ENCODE results near the gene DAAM2.

Gene DAAM2

GRCh38 chr6:39865011-39865888 lies 73.1 kb downstream of the DAAM2 start:
- peak; percentile 87 for DNase-seq
- no peak overlapping the region for H2BK15ac ChIP-seq (replicated peaks; ENCODE audit: low read depth)
- no peak overlapping the region for H4K8ac ChIP-seq (ENCODE audit: low read depth, low read length)
- H3K56ac ChIP-seq (ENCODE audit: low read length) = no peak overlapping the region
- H3K36me3 ChIP-seq (ENCODE audit: control insufficient read depth, insufficient read depth, low read length) = no peaks in the 10 kb centered on the region
- no peak overlapping the region for H2AK5ac ChIP-seq (ENCODE audit: low read length)
- H4K5ac ChIP-seq (ENCODE audit: low read length) = no peak overlapping the region
- H3K23ac ChIP-seq (ENCODE audit: low read length) = no peak overlapping the region
- H3K79me1 ChIP-seq (ENCODE audit: low read length) = no peaks in the 10 kb centered on the region
- no peak overlapping the region for H3K4me3 ChIP-seq (ENCODE audit: low read length)
- no peak overlapping the region for H3K4me2 ChIP-seq (ENCODE audit: low read length)
- H3K27ac ChIP-seq (ENCODE audit: low read depth, low read length) = no peak overlapping the region
- no CpG with 5 or more reads among the region's 15 CpGs for WGBS (ENCODE audit: extremely low coverage, insufficient coverage, low lambda C conversion rate)
- no peak overlapping the region for H3K9ac ChIP-seq (ENCODE audit: low read length)
- no peaks in the 10 kb centered on the region for H3K79me2 ChIP-seq (ENCODE audit: control insufficient read depth, insufficient read depth, low read length)
- H3K18ac ChIP-seq (ENCODE audit: low read length) = no peak overlapping the region
- H3K4me1 ChIP-seq (ENCODE audit: control insufficient read depth, low read depth, low read length) = no peaks in the 10 kb centered on the region
- H2BK120ac ChIP-seq (ENCODE audit: low read depth, low read length) = no peak overlapping the region
- no peak overlapping the region for H3K4ac ChIP-seq (ENCODE audit: low read depth, low read length)
- H3K27me3 ChIP-seq (ENCODE audit: insufficient read depth, low read length, poor library complexity) = no peaks in the 10 kb centered on the region
- H2BK5ac ChIP-seq (ENCODE audit: low read length) = no peak overlapping the region

- no peak overlapping the region for H4K8ac ChIP-seq (ENCODE audit: low read depth, low read length)
- H3K4me3 ChIP-seq (ENCODE audit: low read length) = no peak overlapping the region
- H3K27ac ChIP-seq (ENCODE audit: low read depth, low read length) = no peak overlapping the region
- no peaks in the 10 kb centered on the region for H3K36me3 ChIP-seq (ENCODE audit: control insufficient read depth, insufficient read depth, low read length)
- no CpG with 5 or more reads among the region's 6 CpGs for WGBS (ENCODE audit: extremely low coverage, insufficient coverage, low lambda C conversion rate)
- no peak overlapping the region for H2BK15ac ChIP-seq (replicated peaks; ENCODE audit: low read depth)
- H2BK5ac ChIP-seq (ENCODE audit: low read length) = no peak overlapping the region
- H3K4me2 ChIP-seq (ENCODE audit: low read length) = no peak overlapping the region
- H2BK120ac ChIP-seq (ENCODE audit: low read depth, low read length) = no peak overlapping the region
- H3K79me1 ChIP-seq (ENCODE audit: low read length) = no peaks in the 10 kb centered on the region
- DNase-seq = peak; percentile 57
- no peaks in the 10 kb centered on the region for H3K4me1 ChIP-seq (ENCODE audit: control insufficient read depth, low read depth, low read length)
- no peak overlapping the region for H3K4ac ChIP-seq (ENCODE audit: low read depth, low read length)
- H3K79me2 ChIP-seq (ENCODE audit: control insufficient read depth, insufficient read depth, low read length) = no peaks in the 10 kb centered on the region
- H4K5ac ChIP-seq (ENCODE audit: low read length) = no peak overlapping the region
- no peak overlapping the region for H3K23ac ChIP-seq (ENCODE audit: low read length)
- H2AK5ac ChIP-seq (ENCODE audit: low read length) = no peak overlapping the region
- H3K27me3 ChIP-seq (ENCODE audit: insufficient read depth, low read length, poor library complexity) = no peaks in the 10 kb centered on the region
- H3K18ac ChIP-seq (ENCODE audit: low read length) = no peak overlapping the region
- no peak overlapping the region for H3K9ac ChIP-seq (ENCODE audit: low read length)
- no peak overlapping the region for H3K56ac ChIP-seq (ENCODE audit: low read length)
These were observed 75.4 kb downstream of the DAAM2 start for GRCh38 chr6:39867592-39867991.

GRCh38 chr6:39870950-39871349 lies 78.8 kb downstream of the DAAM2 start:
- H4K8ac ChIP-seq (ENCODE audit: low read depth, low read length) = no peak overlapping the region
- H3K18ac ChIP-seq (ENCODE audit: low read length) = no peak overlapping the region
- DNase-seq = no peak
- no peak overlapping the region for H3K56ac ChIP-seq (ENCODE audit: low read length)
- H3K36me3 ChIP-seq (ENCODE audit: control insufficient read depth, insufficient read depth, low read length) = no peaks in the 10 kb centered on the region
- no peak overlapping the region for H2BK15ac ChIP-seq (replicated peaks; ENCODE audit: low read depth)
- no peaks in the 10 kb centered on the region for H3K79me1 ChIP-seq (ENCODE audit: low read length)
- no peak overlapping the region for H4K5ac ChIP-seq (ENCODE audit: low read length)
- H3K4ac ChIP-seq (ENCODE audit: low read depth, low read length) = no peak overlapping the region
- H3K27me3 ChIP-seq (ENCODE audit: insufficient read depth, low read length, poor library complexity) = no peaks in the 10 kb centered on the region
- no peaks in the 10 kb centered on the region for H3K79me2 ChIP-seq (ENCODE audit: control insufficient read depth, insufficient read depth, low read length)
- no peaks in the 10 kb centered on the region for H3K4me1 ChIP-seq (ENCODE audit: control insufficient read depth, low read depth, low read length)
- no peak overlapping the region for H3K4me2 ChIP-seq (ENCODE audit: low read length)
- no peak overlapping the region for H3K27ac ChIP-seq (ENCODE audit: low read depth, low read length)
- WGBS (ENCODE audit: extremely low coverage, insufficient coverage, low lambda C conversion rate) = no CpG with 5 or more reads among the region's 3 CpGs
- H3K23ac ChIP-seq (ENCODE audit: low read length) = no peak overlapping the region
- H3K4me3 ChIP-seq (ENCODE audit: low read length) = no peak overlapping the region
- H3K9ac ChIP-seq (ENCODE audit: low read length) = no peak overlapping the region
- no peak overlapping the region for H2BK5ac ChIP-seq (ENCODE audit: low read length)
- no peak overlapping the region for H2BK120ac ChIP-seq (ENCODE audit: low read depth, low read length)
- H2AK5ac ChIP-seq (ENCODE audit: low read length) = no peak overlapping the region

GRCh38 chr6:39873439-39873838 lies 81.3 kb downstream of the DAAM2 start:
- Histone ChIP-seq H2BK5ac (ENCODE audit: low read length) (no peak overlapping the region), H3K4me2 (ENCODE audit: low read length) (no peak overlapping the region), H3K23ac (ENCODE audit: low read length) (no peak overlapping the region), H3K27me3 (ENCODE audit: insufficient read depth, low read length, poor library complexity) (no peaks in the 10 kb centered on the region), H2BK15ac (replicated peaks; ENCODE audit: low read depth) (no peak overlapping the region), H4K8ac (ENCODE audit: low read depth, low read length) (no peak overlapping the region), H3K36me3 (ENCODE audit: control insufficient read depth, insufficient read depth, low read length) (no peaks in the 10 kb centered on the region), H3K56ac (ENCODE audit: low read length) (no peak overlapping the region), H3K79me1 (ENCODE audit: low read length) (no peaks in the 10 kb centered on the region), H4K5ac (ENCODE audit: low read length) (no peak overlapping the region), H3K27ac (ENCODE audit: low read depth, low read length) (no peak overlapping the region), H2AK5ac (ENCODE audit: low read length) (no peak overlapping the region), H3K9ac (ENCODE audit: low read length) (no peak overlapping the region), H3K79me2 (ENCODE audit: control insufficient read depth, insufficient read depth, low read length) (no peaks in the 10 kb centered on the region), H3K4me3 (ENCODE audit: low read length) (no peak overlapping the region), H3K4ac (ENCODE audit: low read depth, low read length) (no peak overlapping the region), H3K4me1 (ENCODE audit: control insufficient read depth, low read depth, low read length) (no peaks in the 10 kb centered on the region), H3K18ac (ENCODE audit: low read length) (no peak overlapping the region), H2BK120ac (ENCODE audit: low read depth, low read length) (no peak overlapping the region)
- DNase-seq = no peak
- WGBS (ENCODE audit: extremely low coverage, insufficient coverage, low lambda C conversion rate) = no CpG with 5 or more reads among the region's 3 CpGs

- Histone ChIP-seq H3K4me3 (ENCODE audit: low read length) (no peak overlapping the region), H3K56ac (ENCODE audit: low read length) (no peak overlapping the region), H4K5ac (ENCODE audit: low read length) (no peak overlapping the region), H3K4me1 (ENCODE audit: control insufficient read depth, low read depth, low read length) (no peaks in the 10 kb centered on the region), H3K23ac (ENCODE audit: low read length) (no peak overlapping the region), H3K36me3 (ENCODE audit: control insufficient read depth, insufficient read depth, low read length) (no peaks in the 10 kb centered on the region), H2BK5ac (ENCODE audit: low read length) (no peak overlapping the region), H2BK120ac (ENCODE audit: low read depth, low read length) (no peak overlapping the region), H2BK15ac (replicated peaks; ENCODE audit: low read depth) (no peak overlapping the region), H3K79me2 (ENCODE audit: control insufficient read depth, insufficient read depth, low read length) (no peaks in the 10 kb centered on the region), H3K9ac (ENCODE audit: low read length) (no peak overlapping the region), H3K4me2 (ENCODE audit: low read length) (no peak overlapping the region), H3K4ac (ENCODE audit: low read depth, low read length) (no peak overlapping the region), H3K18ac (ENCODE audit: low read length) (no peak overlapping the region), H3K79me1 (ENCODE audit: low read length) (no peaks in the 10 kb centered on the region), H4K8ac (ENCODE audit: low read depth, low read length) (no peak overlapping the region), H3K27me3 (ENCODE audit: insufficient read depth, low read length, poor library complexity) (no peaks in the 10 kb centered on the region), H2AK5ac (ENCODE audit: low read length) (no peak overlapping the region), H3K27ac (ENCODE audit: low read depth, low read length) (no peak overlapping the region)
- DNase-seq = no peak
These were observed 83.9 kb downstream of the DAAM2 start for GRCh38 chr6:39876111-39876510.

GRCh38 chr6:39876826-39877225 lies 84.7 kb downstream of the DAAM2 start:
- H3K36me3 ChIP-seq (ENCODE audit: control insufficient read depth, insufficient read depth, low read length) = no peaks in the 10 kb centered on the region
- H2AK5ac ChIP-seq (ENCODE audit: low read length) = no peak overlapping the region
- no peak overlapping the region for H2BK15ac ChIP-seq (replicated peaks; ENCODE audit: low read depth)
- H2BK5ac ChIP-seq (ENCODE audit: low read length) = no peak overlapping the region
- WGBS (ENCODE audit: extremely low coverage, insufficient coverage, low lambda C conversion rate) = no CpG with 5 or more reads among the region's 3 CpGs
- H3K27me3 ChIP-seq (ENCODE audit: insufficient read depth, low read length, poor library complexity) = no peaks in the 10 kb centered on the region
- H3K56ac ChIP-seq (ENCODE audit: low read length) = no peak overlapping the region
- no peak overlapping the region for H3K23ac ChIP-seq (ENCODE audit: low read length)
- no peak overlapping the region for H4K8ac ChIP-seq (ENCODE audit: low read depth, low read length)
- no peak for DNase-seq
- no peak overlapping the region for H3K18ac ChIP-seq (ENCODE audit: low read length)
- no peak overlapping the region for H3K4me2 ChIP-seq (ENCODE audit: low read length)
- H4K5ac ChIP-seq (ENCODE audit: low read length) = no peak overlapping the region
- H3K27ac ChIP-seq (ENCODE audit: low read depth, low read length) = no peak overlapping the region
- H3K4me1 ChIP-seq (ENCODE audit: control insufficient read depth, low read depth, low read length) = no peaks in the 10 kb centered on the region
- H2BK120ac ChIP-seq (ENCODE audit: low read depth, low read length) = no peak overlapping the region
- no peaks in the 10 kb centered on the region for H3K79me2 ChIP-seq (ENCODE audit: control insufficient read depth, insufficient read depth, low read length)
- no peaks in the 10 kb centered on the region for H3K79me1 ChIP-seq (ENCODE audit: low read length)
- no peak overlapping the region for H3K9ac ChIP-seq (ENCODE audit: low read length)
- no peak overlapping the region for H3K4me3 ChIP-seq (ENCODE audit: low read length)
- H3K4ac ChIP-seq (ENCODE audit: low read depth, low read length) = no peak overlapping the region
